Dermis microvascular lymphatic vessel endothelial cell (primary cell): ENCODE measurements around the gene COL6A3. TPM values are rescaled to one million over a fixed set of nuclear protein-coding genes. Genes with fewer than 3 reads are reported as not detected.
"Not testable (repeated sequence)": the region's sequence is repeated elsewhere in the genome, so short reads cannot be mapped to it uniquely, and the experiment has no call there.

Source experiments
- DNase-seq, 2 donors: peaks; one replicate each; pipeline versions ENCODE4 v3.0.0 to v3.0.0-alpha.2; 2010; ENCODE audit warnings: low read depth in 2 of 2
- total RNA-seq: library from RNA; depleted of rRNA; stranded (reverse); fragments of >200 nt; gene quantifications from 2 replicates; pipeline ENCODE4 v1.2.1, GENCODE V29; 2014

The COL6A3 gene
- total RNA-seq, 1 donor from 2014 or later, result under 0.01 TPM

DNA sequence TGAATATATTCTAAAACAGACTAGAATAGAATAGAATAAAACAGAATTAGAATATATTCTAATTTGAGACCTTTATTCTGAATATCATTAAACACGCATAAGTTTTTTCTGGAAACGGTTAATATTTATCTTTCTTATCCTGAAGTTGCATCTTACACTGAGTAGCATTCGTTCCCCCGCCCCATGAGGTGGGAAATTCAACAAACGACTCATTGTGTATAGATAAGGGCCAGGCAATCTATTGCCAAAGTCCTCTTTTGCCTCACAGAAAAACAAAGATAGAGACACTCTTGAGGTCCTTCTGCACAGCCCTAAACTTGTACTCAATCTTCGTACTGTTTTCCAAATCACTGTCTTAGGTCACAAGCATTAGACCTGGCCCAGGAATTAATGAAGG lies 98.1 kb downstream of the COL6A3 start:
- no peak for DNase-seq

DNA sequence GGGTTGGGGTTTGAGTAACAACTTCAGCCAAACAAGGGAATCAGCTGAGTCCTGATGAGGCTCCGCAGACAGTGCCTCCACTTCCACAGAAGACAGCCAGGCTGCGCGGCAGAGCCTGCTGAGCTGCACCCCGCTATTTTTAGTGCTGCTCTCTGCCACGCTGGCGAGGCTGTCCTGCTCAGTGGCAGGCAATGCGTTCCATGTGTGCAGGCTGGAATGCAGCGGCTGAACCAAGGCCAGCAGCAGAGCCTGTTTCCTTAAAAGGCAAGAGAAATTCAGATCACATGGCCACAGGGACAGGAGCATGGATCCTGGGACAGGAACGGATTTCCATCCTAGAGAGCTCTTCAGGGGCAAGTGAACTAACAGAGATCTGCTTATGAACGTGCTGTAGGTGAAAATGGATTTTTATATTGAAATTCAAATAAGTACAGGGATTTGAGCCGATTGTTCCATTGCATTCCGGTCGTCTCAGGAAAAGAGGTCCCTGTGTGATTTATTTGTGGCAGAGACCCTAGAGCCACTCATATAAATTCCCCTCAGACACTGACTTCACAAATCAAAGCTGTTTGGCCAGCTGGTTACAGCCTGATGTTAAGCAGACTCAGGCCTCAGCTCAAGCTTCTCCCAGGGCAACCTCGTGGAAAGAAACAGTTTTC lies 98.7 kb downstream of the COL6A3 start:
- peak; percentile 41 to 54 for DNase-seq

DNA sequence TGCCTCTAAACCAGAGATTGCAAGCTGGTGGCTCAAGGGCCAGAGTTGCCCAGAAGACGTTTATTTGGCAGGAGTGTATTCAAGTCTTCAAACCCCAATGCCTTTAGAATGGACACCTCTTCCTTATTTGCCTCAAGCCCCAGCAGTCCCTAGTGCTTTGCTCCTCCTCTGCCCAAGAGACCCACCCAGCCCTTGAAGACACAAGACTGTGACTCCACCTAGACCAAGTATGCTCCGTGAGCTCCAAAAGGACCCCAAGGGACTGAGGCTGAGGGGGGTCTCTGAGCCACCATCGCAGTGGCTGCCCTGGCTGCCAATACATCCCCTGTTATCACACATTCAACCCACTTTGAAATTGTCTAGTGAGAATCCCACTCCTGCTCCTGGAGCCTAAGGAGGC lies 99.3 kb downstream of the COL6A3 start:
- DNase-seq, result no peak

DNA sequence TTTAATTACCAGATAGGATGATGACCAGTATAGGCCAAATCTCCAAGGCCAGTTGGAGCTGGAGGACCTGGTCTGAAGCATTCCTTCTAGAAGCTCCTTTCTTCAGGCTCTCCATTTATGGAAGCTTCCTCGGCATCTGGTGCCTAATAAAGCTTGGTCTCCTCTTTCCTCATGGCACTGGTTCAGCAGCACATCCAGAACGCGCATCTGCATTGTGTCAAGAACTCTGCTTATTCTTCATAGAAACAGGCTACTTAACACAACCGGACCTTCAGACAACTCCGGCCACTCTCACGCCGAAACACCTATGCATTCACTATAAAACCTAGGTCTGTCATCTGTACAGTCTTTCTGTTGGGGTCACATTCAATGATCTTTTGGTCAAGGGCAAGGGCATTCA lies 99.8 kb downstream of the COL6A3 start:
- DNase-seq, result no peak

GRCh38 chr2:237312021-237312755 lies 101.8 kb downstream of the COL6A3 start:
- DNase-seq, result no peak

GRCh38 chr2:237310515-237311114 lies 103.3 kb downstream of the COL6A3 start:
- DNase-seq, result no peak

GRCh38 chr2:237309416-237309815 lies 104.5 kb downstream of the COL6A3 start:
- no peak for DNase-seq

DNA sequence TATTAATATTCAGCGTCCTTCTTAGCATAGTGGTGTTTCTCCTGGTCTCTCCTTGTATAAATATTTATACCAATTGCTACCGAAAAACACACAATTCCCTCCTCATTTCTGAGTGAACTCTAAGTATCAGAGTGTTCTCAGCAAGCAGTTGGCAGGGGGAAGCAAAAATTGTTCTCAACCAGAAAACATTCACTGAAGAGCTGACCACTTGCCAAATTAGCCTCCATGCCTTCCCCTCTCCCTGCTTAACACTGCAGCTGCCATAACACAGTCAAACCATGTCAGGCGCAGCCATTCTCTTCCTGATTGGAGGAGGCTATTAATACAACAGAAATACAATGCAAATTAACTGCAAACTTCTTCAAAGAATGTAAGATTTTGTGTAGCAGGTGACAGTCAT lies 105.0 kb downstream of the COL6A3 start:
- no peak for DNase-seq

DNA sequence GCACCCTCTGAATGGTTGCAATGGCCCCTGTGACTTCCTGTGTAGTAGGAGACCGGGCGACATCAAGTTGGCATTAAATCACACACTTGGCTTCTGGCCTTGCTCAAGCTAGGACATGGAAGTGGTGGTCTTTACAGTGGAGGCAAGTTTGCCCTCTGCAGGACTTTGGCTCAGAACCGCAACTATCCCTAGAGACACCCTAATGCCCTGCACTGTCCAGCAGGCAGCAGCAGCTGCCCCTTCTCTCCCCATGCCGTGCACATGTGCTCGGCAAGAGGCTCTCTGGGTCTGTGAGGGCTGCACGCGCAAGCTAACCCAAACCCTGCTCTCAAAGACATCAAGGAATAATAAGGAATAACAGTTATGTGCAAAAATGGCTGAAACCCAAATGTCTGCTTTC lies 106.5 kb downstream of the COL6A3 start:
- no peak for DNase-seq

- DNase-seq, result no peak
These were observed 107.2 kb downstream of the COL6A3 start for GRCh38 chr2:237306787-237307170.

- no peak for DNase-seq
These were observed 107.7 kb downstream of the COL6A3 start for GRCh38 chr2:237306083-237306786.

GRCh38 chr2:237305579-237305978 lies 108.4 kb downstream of the COL6A3 start:
- DNase-seq, result no peak

DNA sequence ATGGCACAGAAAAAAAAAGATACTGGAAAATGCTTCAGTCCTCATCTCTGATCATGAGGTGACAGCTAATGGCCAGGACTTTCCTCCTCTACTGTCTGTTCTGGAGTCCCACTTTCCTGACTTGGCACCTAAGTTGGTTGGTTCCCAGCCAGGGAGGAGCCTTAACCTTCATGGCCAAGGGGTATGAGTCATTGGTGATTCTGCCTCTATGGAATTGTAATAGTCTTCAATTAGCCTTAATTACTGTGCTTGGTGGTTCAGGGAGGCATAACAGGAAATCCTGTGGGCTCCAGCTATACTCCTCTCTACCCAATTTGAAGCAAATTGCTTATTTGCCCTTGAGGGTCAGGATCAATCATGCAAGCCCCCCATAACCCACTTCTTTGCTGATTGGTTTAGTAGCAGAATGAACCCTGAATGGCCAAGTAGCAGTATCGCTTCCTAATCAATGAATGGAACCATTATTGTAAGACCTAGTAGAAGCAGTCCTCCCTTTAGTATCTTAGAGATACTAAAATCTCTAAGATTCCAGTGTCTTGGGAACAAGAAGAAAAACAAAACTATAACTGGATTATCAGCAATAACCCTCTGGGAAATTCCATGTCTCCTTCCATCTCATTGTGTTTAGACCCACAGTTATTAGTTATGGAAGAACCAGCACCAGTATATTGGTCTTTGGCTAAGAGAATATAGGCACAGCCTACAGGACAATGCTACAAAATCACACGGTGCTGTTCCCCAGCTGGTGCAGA lies 109.0 kb downstream of the COL6A3 start:
- DNase-seq, result peak in 1 of 2 donors; percentile 18

GRCh38 chr2:237303244-237303643 lies 110.7 kb downstream of the COL6A3 start:
- not testable (repeated sequence) for DNase-seq

GRCh38 chr2:237301595-237301994 lies 112.4 kb downstream of the COL6A3 start:
- no peak for DNase-seq

DNA sequence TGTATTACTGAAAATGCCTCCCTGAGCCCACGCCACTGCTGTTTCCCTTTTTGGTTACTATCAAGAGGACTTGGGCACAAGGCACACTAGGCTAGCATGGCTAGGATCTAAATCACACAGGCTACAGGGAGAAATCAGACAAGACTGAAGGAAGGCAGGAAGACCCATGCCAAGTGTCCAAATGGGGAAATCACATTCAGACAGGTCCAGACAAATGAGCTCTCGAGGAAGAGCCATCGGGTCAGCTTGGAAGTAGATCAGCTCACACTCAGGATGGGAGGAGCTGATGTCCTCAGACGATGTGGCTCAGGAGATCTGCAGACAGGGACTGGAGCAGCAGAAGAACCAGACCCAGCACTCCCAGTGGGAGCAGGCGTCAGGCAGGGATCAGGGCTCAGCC lies 113.2 kb downstream of the COL6A3 start:
- DNase-seq, result no peak

GRCh38 chr2:237299906-237300305 lies 114.1 kb downstream of the COL6A3 start:
- no peak for DNase-seq

- DNase-seq, result no peak
These were observed 115.5 kb downstream of the COL6A3 start for GRCh38 chr2:237298151-237299118.

- no peak for DNase-seq
These were observed 116.4 kb downstream of the COL6A3 start for GRCh38 chr2:237297421-237298150.

DNA sequence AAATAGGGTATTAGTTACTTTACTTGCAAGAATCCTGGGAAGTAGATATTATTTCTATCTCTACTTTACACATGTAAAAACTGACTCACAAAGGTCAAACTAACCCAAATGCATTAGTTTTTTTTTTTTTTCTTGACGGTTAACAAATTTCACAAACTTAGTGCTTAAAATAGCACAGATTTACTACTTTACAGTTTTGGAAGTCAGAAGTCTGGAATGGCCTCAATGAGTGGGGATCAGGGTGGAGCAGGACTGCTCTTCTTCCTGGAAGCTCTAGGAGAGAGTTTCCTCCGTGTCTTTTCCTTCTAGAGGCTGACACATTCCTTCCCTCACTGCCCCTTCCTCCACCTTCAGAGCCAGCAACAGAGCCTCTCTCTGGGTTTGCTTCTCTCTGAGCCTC lies 117.2 kb downstream of the COL6A3 start:
- no peak for DNase-seq
